Panc1 (cell line): ENCODE measurements around the gene FAM131A. TPM values are rescaled to one million over a fixed set of nuclear protein-coding genes. Genes with fewer than 3 reads are reported as not detected.

Experiments used
- ATAC-seq: fragments of 200-7000 bp; cut with Tn5 transposase; 2 replicates; pipeline ENCODE4 v1.9.1; 2020; ENCODE audit warnings: mild to moderate bottlenecking, moderate library complexity
- BruUV-seq: library from RNA; stranded (reverse); fragments of 400-500 nt; replicated peaks from 2 replicates; lab custom pipeline; 2021; lab: Mats Ljungman, UMichigan
- CTCF ChIA-PET: fragments of 300-600 bp; sonication (Branson Sonifier 250); formaldehyde crosslinking; loops from one replicate; lab custom pipeline; 2022; ENCODE audit warnings: antibody characterized with exemption; lab: Charles Lee
- POLR2A ChIA-PET: fragments of 300-600 bp; sonication (Branson Sonifier 250); formaldehyde crosslinking; loops from one replicate; lab custom pipeline; 2022; ENCODE audit warnings: antibody characterized with exemption; lab: Charles Lee
- DNase-seq: peaks from one replicate; pipeline ENCODE4 v3.0.0-alpha.2; 2010; ENCODE audit warnings: low read depth, low spot score
- H3K27ac ChIP-seq: 2 replicates; pipeline ENCODE4 v1.5.1; 2011; ENCODE audit warnings: mild to moderate bottlenecking, low read length, inconsistent platforms
- H3K27me3 ChIP-seq: fragments of 200-500 bp; sonication (Bioruptor generic); 2 replicates; pipeline ENCODE4 v1.6.0; 2014; ENCODE audit warnings: low read length, inconsistent platforms; ENCODE audit not compliant: control insufficient read depth, insufficient read depth
- H3K36me3 ChIP-seq: fragments of 200-500 bp; sonication (Bioruptor generic); 2 replicates; pipeline ENCODE4 v1.5.1; 2014; ENCODE audit warnings: inconsistent platforms, mild to moderate bottlenecking, low read length, moderate library complexity; ENCODE audit not compliant: control insufficient read depth, insufficient read depth
- H3K4me1 ChIP-seq: 2 replicates; pipeline ENCODE4 v1.5.1; 2011; ENCODE audit warnings: inconsistent platforms, mild to moderate bottlenecking, low read length, moderate library complexity; ENCODE audit not compliant: control insufficient read depth, insufficient read depth
- H3K4me3 ChIP-seq, 2 experiments: 2 replicates each; pipeline ENCODE4 v1.5.1; 2011 to 2012; ENCODE audit warnings: low read depth in 2 of 2, low read length in 2 of 2, mild to moderate bottlenecking in 2 of 2, inconsistent platforms in 1 of 2, moderate library complexity in 1 of 2
- H3K9me3 ChIP-seq: fragments of 200-500 bp; sonication (Bioruptor generic); 2 replicates; pipeline ENCODE4 v1.5.1; 2014; ENCODE audit warnings: low read depth, mild to moderate bottlenecking, inconsistent platforms, low read length, moderate library complexity; ENCODE audit not compliant: control insufficient read depth, insufficient read depth
- POLR2AphosphoS5 ChIP-seq: IDR thresholded peaks from 2 replicates; pipeline ENCODE4 v1.6.1; 2012; ENCODE audit warnings: mild to moderate bottlenecking, low read depth, low read length, moderate library complexity
- REST ChIP-seq, 2 experiments: IDR thresholded peaks; 2 replicates each; pipeline ENCODE4 v1.6.1; 2011 to 2012; ENCODE audit warnings: low read depth in 2 of 2, control low read depth in 1 of 2, low read length in 1 of 2, mild to moderate bottlenecking in 1 of 2, moderate library complexity in 1 of 2; ENCODE audit not compliant: insufficient read depth in 1 of 2
- SIN3A ChIP-seq: IDR thresholded peaks from 2 replicates; pipeline ENCODE4 v1.6.1; 2012; ENCODE audit warnings: low read depth, mild to moderate bottlenecking, low read length, moderate library complexity, borderline replicate concordance; ENCODE audit not compliant: insufficient read depth
- TCF7L2 ChIP-seq: IDR thresholded peaks from 2 replicates; pipeline ENCODE4 v1.6.1; 2011; ENCODE audit warnings: mild to moderate bottlenecking, low read depth, low read length, inconsistent platforms
- in situ Hi-C: cut with HindIII; loops from 2 replicates; pipeline ENCODE4 v1.10.0; 2016; ENCODE audit warnings: low sequenced_read_pairs, low pct_unique_long_range_greater_than_20kb
- intact Hi-C: fragments of 100-400 bp; cut with micrococcal nuclease; formaldehyde crosslinking; loops from one replicate; pipeline ENCODE4 v1.10.0; 2022; ENCODE audit not compliant: unreplicated experiment
- total RNA-seq: library from RNA; stranded (reverse); gene quantifications from one replicate; pipeline ENCODE4 v1.2.1, GENCODE V29; 2021; ENCODE audit not compliant: unreplicated experiment
- TF ChIP-seq, protein P1 (sequence below): fragments of 450-650 bp; IDR thresholded peaks from 2 replicates; pipeline ENCODE4 v1.5.1; 2017; ENCODE audit warnings: mild to moderate bottlenecking

The FAM131A gene
- total RNA-seq, 1 experiment from 2014 or later, result 30.1 TPM

GRCh38 chr3:184373422-184373821 is 36.0 kb downstream of the FAM131A start:
- DNase-seq (no peak), ATAC-seq (no peak)
- no peak for TF ChIP-seq TCF7L2
- no peaks in the 10 kb centered on the region for H3K9me3 ChIP-seq
- ChIA-PET CTCF (interaction anchor here (4.4 kb wide), 1 partner anchor 167 kb away, joined by 53 read pairs; no protein-coding TSS in a partner anchor), POLR2A (no interaction called here)
- intact Hi-C loops, result loop anchor here (10.0 kb wide), 1 partner anchor 141 kb away; no protein-coding TSS in a partner anchor
- no TSS peak for BruUV-seq
- H3K27me3 ChIP-seq, result peaks cover 8% of the 10 kb centered on the region
- H3K27ac ChIP-seq, result no peak overlapping the region
- peaks cover 12% of the 10 kb centered on the region for H3K4me1 ChIP-seq
- H3K4me3 ChIP-seq, result no peak overlapping the region
- 0 out of 2 replicates have a peak, but pooled peaks cover 6% of the 10 kb centered on the region for H3K36me3 ChIP-seq
- in situ Hi-C loops, result no loop called here

- DNase-seq (no peak), ATAC-seq (no peak)
- Histone ChIP-seq H3K27me3 (peaks cover 16% of the 10 kb centered on the region), H3K36me3 (no peaks in the 10 kb centered on the region), H3K27ac (no peak overlapping the region), H3K9me3 (no peaks in the 10 kb centered on the region), H3K4me1 (peaks cover 12% of the 10 kb centered on the region), H3K4me3 (no peak overlapping the region)
- intact Hi-C loops (loop anchor here (10.0 kb wide), 1 partner anchor 139 kb away; no protein-coding TSS in a partner anchor), in situ Hi-C loops (no loop called here)
- no TSS peak for BruUV-seq
- TF ChIP-seq, protein P1, sequence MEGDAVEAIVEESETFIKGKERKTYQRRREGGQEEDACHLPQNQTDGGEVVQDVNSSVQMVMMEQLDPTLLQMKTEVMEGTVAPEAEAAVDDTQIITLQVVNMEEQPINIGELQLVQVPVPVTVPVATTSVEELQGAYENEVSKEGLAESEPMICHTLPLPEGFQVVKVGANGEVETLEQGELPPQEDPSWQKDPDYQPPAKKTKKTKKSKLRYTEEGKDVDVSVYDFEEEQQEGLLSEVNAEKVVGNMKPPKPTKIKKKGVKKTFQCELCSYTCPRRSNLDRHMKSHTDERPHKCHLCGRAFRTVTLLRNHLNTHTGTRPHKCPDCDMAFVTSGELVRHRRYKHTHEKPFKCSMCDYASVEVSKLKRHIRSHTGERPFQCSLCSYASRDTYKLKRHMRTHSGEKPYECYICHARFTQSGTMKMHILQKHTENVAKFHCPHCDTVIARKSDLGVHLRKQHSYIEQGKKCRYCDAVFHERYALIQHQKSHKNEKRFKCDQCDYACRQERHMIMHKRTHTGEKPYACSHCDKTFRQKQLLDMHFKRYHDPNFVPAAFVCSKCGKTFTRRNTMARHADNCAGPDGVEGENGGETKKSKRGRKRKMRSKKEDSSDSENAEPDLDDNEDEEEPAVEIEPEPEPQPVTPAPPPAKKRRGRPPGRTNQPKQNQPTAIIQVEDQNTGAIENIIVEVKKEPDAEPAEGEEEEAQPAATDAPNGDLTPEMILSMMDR, result no peak
- no peak for TF ChIP-seq TCF7L2
- CTCF ChIA-PET, result interaction anchor here (0.7 kb wide), 1 partner anchor 155 kb away, joined by 4 read pairs; no protein-coding TSS in a partner anchor
- POLR2A ChIA-PET, result no interaction called here
These were observed 38.5 kb downstream of the FAM131A start for GRCh38 chr3:184375747-184376461.

- DNase-seq, result no peak
- in situ Hi-C loops (no loop called here), intact Hi-C loops (loop anchor here (10.0 kb wide), 1 partner anchor 137 kb away; no protein-coding TSS in a partner anchor)
- ChIA-PET POLR2A (no interaction called here), CTCF (interaction anchor here (0.7 kb wide), 1 partner anchor 138 kb away, joined by 3 read pairs; no protein-coding TSS in a partner anchor)
- Histone ChIP-seq H3K27ac (no peak overlapping the region), H3K4me1 (no peaks in the 10 kb centered on the region), H3K36me3 (no peaks in the 10 kb centered on the region), H3K9me3 (no peaks in the 10 kb centered on the region), H3K4me3 (no peak overlapping the region), H3K27me3 (peaks cover 16% of the 10 kb centered on the region)
- no peak for ATAC-seq
- no TSS peak for BruUV-seq
- TF ChIP-seq, protein P1, result no peak
- no peak for TF ChIP-seq REST (IDR thresholded peaks at IDR 0.05; ENCODE audit: insufficient read depth in 1 of 2, low read depth in 2 of 2, low read length in 1 of 2)
- TF ChIP-seq TCF7L2, result no peak
- no peak for TF ChIP-seq POLR2AphosphoS5
- no peak for TF ChIP-seq SIN3A
These were observed 40.0 kb downstream of the FAM131A start for GRCh38 chr3:184377374-184377773.
